HepG2 (cell line): ENCODE data around the gene FAAP20. TPM values are rescaled to one million over a fixed set of nuclear protein-coding genes. Genes with fewer than 3 reads are reported as not detected.

Source experiments
- MAZ ChIP-seq, 2 experiments: sonication (generic) in 1 of 2; formaldehyde crosslinking in 1 of 2; IDR thresholded peaks; 2 replicates each; pipeline versions ENCODE4 v1.5.0 to v1.6.1; 2012 to 2020; ENCODE audit warnings: low read depth in 2 of 2, mild to moderate bottlenecking in 2 of 2, borderline replicate concordance in 1 of 2, improper control_type of control experiment in 1 of 2, low read length in 1 of 2, missing genetic modification reagents in 1 of 2, moderate library complexity in 1 of 2
- PAX8 ChIP-seq: sonication (generic); formaldehyde crosslinking; IDR thresholded peaks from 2 replicates; pipeline ENCODE4 v1.8.0; 2022; ENCODE audit warnings: mild to moderate bottlenecking, missing genetic modification reagents, borderline replicate concordance
- PTBP1 ChIP-seq: fragments of 200-400 bp; formaldehyde crosslinking; IDR thresholded peaks from 2 replicates; pipeline ENCODE4 v1.6.1; 2018; ENCODE audit warnings: low read length, low read depth; ENCODE audit not compliant: poor library complexity, severe bottlenecking
- ZBTB40 ChIP-seq, 2 experiments: fragments of 450-650 bp in 1 of 2; sonication (generic) in 1 of 2; formaldehyde crosslinking in 1 of 2; IDR thresholded peaks; 2 replicates each; pipeline versions ENCODE4 v1.6.1 to v1.8.0; 2016 to 2022; ENCODE audit warnings: antibody characterized with exemption in 1 of 2, mild to moderate bottlenecking in 1 of 2, missing genetic modification reagents in 1 of 2
- ZFP90 ChIP-seq: sonication (generic); formaldehyde crosslinking; IDR thresholded peaks from 2 replicates; pipeline ENCODE4 v1.8.0; 2022; ENCODE audit warnings: missing genetic modification reagents, mild to moderate bottlenecking, inconsistent platforms, borderline replicate concordance
- ZNF337 ChIP-seq: sonication (generic); formaldehyde crosslinking; IDR thresholded peaks from 2 replicates; pipeline ENCODE4 v1.5.1; 2020; ENCODE audit warnings: missing genetic modification reagents, low read depth, mild to moderate bottlenecking, borderline replicate concordance
- ZNF446 ChIP-seq: sonication (generic); formaldehyde crosslinking; IDR thresholded peaks from 2 replicates; pipeline ENCODE4 v1.5.0; 2020; ENCODE audit warnings: mild to moderate bottlenecking, missing genetic modification reagents
- ZNF501 ChIP-seq: sonication (generic); formaldehyde crosslinking; IDR thresholded peaks from 2 replicates; pipeline ENCODE4 v1.5.1; 2020; ENCODE audit warnings: mild to moderate bottlenecking, moderate library complexity, missing genetic modification reagents
- ZNF574 ChIP-seq: sonication (generic); formaldehyde crosslinking; IDR thresholded peaks from 2 replicates; pipeline ENCODE4 v1.4.0; 2020; ENCODE audit warnings: missing genetic modification reagents
- ZSCAN21 ChIP-seq: sonication (generic); formaldehyde crosslinking; IDR thresholded peaks from 2 replicates; pipeline ENCODE4 v1.8.0; 2022; ENCODE audit warnings: mild to moderate bottlenecking, missing genetic modification reagents, moderate library complexity, borderline replicate concordance
- polyA plus RNA-seq, 8 experiments: library from polyadenylated mRNA; depleted of rRNA in 3 of 8; stranded (reverse) in 7 of 8; unstranded in 1 of 8; fragments of >200 nt; fragmentation: Illumina TruSeq in 4 of 8; extraction: Trizol in 4 of 8; gene quantifications; 2 replicates each; pipeline versions ENCODE4 v1.2.1 to v1.2.3, GENCODE V29; 2011 to 2016; ENCODE audit warnings: low read depth in 4 of 8, missing spikeins in 1 of 8, mixed read lengths in 1 of 8; ENCODE audit not compliant: insufficient read depth in 1 of 8
- total RNA-seq, 5 experiments: library from RNA; depleted of rRNA; stranded (reverse); fragments of >200 nt; fragmentation: Illumina TruSeq; extraction: Trizol; gene quantifications; 2 replicates each; pipeline ENCODE4 v1.2.3, GENCODE V29; 2016; ENCODE audit warnings: low read depth in 1 of 5

FAAP20 gene
- total and polyA plus RNA-seq, 2 of the 13 experiments (the other 11 are each of a cell fraction or from before 2014, with no cell fraction given): 9.6 to 10.8 TPM

GRCh38 chr1:2189459-2190425 is 4.8 kb downstream of the FAAP20 start (continued):
- TF ChIP-seq ZNF574 (peak; percentile 59), PAX8 (no peak), ZNF337 (no peak), ZBTB40 (IDR thresholded peaks at IDR 0.05) (no peak), ZBTB40 (CRISPR knock-in tag; IDR thresholded peaks at IDR 0.05) (no peak; the same call in 1 of the 2 replicates), ZSCAN21 (CRISPR knock-in tag) (peak; percentile 93), PTBP1 (no peak), MAZ (IDR thresholded peaks at IDR 0.05; ENCODE audit: borderline replicate concordance, low read depth, low read length) (peak; percentile 93), MAZ (CRISPR knock-in tag; IDR thresholded peaks at IDR 0.05; ENCODE audit: low read depth) (peak; percentile 85), ZFP90 (CRISPR knock-in tag) (no peak), ZNF501 (CRISPR knock-in tag) (peak; percentile 54; the same call in 1 of the 2 replicates), ZNF446 (no peak)
